Amniotic stem cell (primary cell): Measurements from ENCODE around the gene ELMO2.

Source experiments
- DNase-seq: peaks from one replicate; lab custom pipeline; 2025; lab: John Stamatoyannopoulos, UW

The ELMO2 gene

DNA sequence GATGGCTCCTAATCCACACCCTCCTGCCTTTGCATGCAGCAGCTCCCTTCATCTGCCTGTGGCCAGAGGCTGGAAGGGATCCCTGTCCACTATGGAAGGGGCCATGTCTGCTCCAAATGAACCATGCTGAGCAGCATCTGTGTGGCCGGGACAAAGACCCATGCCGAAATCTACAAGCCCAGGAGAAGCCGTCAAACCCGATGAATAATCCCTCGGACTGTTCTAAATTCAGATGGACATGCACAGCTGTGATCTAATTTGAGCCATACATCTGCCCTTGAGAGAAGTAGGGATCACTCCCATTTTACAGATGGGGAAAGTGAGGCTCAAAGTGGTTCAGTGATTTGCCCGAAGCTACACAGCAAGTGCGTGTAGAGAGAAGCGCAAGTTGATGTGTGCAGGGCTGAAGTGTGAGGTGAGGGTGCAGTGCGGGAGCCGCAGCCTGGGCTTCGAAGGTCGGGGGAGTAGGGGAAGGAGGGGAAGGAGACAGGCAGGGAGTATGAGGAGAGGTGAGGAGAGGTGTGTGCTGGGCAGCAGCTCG lies 75.5 kb downstream of the ELMO2 start:
- DNase-seq, result no peak

DNA sequence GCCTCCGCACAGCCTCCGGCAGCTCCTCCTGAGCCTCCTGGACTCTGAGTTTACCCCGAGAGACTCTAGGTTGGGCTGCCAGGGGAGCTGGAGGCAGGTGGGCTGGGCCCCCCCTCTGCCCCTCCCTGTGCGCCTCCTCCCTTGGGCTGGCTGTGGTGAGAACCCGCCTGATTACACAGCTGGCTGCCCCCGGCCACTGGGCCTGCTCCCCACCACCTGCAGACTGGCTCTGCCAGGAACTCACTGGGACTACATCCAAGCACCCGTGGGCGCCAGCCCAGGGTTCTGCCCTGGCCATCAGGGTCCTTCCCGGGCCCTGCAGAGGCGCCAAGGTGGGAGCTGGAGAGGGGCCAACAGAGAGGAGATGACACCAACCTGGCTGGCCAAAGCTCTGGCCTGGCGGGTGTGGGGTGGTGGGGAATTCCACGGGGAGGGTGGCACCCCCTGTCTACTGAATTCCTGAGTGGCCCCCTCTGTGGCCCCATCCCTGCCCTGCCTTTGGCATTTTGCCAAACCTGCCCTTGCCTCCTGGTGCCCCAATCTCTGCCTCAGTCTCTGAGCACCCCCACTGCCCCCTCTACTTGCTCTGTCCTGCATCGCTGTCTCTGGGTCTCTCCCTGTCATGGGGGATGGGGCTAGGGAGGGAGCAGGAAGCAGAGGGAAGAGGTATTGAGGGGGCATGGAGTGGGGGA lies 76.2 kb downstream of the ELMO2 start:
- DNase-seq, result no peak

DNA sequence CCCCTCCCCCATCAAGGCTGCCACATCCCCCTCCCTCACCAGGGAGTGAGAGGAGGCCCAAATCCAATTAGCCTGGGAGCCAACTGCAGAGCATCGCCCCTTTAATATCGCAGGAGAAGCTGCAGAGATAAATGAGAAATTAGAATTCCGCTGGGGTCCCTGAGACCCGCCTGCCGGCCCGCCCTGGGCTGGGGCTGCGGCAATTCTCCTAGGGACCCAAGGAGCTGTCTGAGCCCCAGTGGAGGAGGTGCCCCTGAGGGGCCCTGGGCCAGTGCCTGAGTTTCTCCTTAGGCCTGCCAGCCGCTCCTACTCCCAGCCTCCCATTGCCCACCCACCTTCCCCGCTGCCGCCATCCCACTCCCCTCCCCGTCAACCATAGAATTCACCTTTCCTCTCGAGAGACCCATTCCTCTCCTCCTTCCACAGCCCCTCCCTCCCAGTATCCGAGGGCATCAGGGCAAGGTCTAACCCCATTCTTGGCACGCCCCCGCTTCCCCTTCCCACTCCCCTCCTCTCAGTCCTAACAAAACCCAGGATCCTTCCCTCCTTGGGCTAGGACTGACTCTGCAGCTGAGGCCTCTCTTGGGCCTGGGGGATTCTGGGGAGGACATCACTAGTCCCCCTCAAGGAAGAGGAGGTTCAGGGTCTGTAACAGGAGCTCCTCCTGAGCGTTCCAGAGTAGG lies 78.1 kb downstream of the ELMO2 start:
- no peak for DNase-seq

DNA sequence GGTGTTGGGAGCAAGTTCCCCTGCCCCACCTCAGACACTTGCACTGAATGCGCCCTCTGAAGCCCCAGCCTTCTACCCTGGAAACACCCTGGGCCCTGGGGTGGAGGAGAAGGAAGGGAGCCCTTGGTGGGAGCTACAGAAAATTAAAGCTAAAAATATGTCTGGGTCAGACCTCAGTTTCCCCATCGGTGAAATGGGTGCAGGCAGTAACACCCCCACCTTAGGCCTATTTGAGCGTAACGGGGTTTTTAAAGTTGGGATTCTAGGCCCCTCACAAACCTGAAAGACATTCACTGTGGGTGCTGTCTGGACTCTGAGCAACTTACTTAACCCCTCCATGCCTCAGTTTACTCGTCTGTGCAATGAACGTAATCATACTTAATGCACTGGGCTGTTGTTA lies 78.9 kb downstream of the ELMO2 start:
- DNase-seq, result no peak

DNA sequence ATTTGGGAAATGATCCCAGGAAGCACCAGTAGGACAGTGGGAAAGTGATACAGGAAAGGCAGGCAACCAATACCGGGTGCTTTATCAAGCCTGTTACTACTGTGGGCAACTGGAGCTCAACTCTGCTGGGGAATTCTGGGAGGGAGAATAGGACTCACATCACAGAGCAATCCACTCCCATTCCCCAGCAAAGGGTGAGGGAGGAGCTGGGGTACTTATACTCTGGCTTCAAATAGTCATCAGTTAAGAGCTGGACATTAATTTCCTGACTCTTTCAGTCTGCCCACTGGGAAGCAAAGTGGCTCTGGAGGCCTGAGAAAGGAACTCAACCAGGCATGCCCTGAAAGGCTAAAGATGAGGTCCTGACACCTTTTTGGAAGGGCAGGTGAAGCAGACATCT lies 80.6 kb downstream of the ELMO2 start:
- DNase-seq, result no peak

DNA sequence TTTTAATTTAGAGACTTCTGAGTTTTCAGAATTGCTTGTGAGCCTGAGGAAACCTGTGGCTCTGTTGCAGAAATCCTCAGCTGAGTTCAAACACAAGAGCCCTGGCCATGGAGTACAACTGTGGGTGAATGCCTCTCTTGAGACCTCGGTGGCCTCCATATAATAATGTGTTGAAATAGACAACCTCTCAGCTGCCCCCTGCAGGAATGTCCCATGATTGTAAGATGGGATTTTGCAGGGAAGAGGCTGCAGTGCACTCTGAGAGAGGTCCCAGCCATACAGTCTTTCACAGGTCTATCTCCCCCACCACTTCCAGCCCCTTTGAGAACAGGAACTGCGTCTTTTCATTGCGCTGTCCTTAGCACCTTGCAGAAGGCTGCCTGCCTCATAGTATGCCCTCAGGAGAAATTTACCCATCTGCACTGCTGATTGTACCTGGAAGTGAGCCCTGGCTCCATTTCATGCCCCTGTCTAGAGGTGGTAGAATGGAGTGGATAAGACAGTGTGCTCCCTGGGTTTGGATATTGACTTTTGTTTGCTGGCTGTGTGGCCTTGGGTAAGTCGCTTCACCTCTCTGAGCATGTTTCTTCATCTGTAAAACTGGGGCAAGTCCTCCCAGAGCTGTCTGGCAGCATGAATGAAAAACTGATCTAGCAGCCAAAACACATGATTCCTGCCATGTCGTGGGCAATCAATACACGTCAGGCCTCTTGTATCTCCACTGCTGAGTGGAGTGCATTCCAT lies 81.3 kb downstream of the ELMO2 start:
- no peak for DNase-seq

DNA sequence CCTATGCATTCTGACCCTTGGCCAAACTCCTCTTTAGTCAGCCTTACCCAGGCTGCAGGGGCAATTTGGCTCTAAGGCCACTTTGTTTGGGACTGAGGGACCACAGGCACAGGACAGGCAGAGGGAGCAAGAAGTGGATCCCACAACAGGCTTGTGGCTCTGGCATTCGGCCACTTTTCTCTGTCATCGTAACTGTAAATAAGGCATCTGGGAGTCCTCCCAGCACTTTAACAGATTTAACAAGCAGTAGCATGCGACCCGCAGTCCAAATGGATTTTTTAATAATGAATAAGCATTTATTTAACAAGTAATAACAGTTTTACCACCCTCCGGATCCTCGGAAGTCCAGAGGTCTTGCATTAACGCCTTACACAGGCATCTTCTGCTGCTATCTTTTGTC lies 82.0 kb downstream of the ELMO2 start:
- no peak for DNase-seq

DNA sequence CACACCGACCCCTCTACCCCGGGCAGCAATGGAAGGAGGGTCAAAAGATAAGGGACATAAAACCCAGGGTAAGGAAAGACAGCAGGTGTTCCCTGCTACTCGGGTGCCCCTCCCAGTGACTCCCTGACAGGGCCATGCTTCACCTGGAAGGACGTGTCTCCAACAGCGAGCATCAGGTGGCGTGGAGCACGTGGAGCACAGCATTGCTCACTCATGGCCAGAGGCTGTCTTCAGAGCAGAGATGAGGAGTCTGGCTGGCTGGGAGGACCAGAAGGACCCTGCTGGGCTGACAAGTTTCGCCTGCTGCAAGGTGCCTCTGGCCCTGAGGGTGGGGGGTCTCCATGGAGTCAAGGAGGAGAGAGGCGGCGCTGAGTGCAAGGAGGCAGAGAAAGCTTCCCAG lies 82.9 kb downstream of the ELMO2 start:
- DNase-seq, result no peak

DNA sequence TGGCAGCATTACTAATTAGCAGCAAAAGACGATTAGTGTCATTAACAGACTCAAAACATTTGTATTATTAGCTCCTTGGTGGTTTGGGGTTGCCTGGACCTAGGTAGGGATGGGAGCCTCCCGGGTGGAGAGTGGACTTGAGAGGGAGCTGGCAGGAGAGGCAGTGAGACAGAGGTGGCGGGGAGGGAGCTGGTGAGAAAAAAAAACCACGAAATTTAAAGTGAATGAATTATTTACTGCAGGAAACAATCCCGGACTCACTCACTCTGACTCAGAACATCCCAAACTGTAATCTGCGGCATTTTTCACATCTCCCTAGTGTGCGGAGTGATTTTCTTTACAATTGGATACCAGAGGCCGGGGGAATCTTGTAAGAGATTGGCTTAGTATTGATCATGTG lies 83.8 kb downstream of the ELMO2 start:
- DNase-seq, result no peak

DNA sequence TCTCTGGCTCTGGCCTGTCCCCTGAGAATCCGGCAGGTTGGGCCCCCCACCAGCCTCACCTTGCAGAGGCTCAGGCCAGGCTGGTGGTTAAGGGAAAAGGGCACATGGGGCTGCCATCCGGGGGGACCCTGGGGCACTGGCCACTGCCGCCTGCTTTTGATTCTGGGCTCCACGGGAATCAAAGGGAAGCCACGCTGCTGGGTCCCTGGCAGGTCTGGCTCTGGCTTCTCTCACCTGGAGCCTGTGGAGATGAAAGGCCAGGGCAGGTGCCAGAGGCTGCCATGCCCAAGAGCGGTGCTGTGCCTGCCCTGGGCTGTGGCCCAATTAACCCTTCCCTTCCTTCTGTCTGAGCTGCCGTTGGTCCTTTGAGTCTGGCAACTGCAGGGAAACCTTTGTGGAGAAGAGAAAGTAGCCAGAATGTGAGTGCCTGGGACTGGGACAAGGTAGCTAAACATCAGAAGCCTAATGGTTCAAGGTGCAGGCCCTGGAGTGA lies 88.7 kb downstream of the ELMO2 start:
- DNase-seq, result no peak

DNA sequence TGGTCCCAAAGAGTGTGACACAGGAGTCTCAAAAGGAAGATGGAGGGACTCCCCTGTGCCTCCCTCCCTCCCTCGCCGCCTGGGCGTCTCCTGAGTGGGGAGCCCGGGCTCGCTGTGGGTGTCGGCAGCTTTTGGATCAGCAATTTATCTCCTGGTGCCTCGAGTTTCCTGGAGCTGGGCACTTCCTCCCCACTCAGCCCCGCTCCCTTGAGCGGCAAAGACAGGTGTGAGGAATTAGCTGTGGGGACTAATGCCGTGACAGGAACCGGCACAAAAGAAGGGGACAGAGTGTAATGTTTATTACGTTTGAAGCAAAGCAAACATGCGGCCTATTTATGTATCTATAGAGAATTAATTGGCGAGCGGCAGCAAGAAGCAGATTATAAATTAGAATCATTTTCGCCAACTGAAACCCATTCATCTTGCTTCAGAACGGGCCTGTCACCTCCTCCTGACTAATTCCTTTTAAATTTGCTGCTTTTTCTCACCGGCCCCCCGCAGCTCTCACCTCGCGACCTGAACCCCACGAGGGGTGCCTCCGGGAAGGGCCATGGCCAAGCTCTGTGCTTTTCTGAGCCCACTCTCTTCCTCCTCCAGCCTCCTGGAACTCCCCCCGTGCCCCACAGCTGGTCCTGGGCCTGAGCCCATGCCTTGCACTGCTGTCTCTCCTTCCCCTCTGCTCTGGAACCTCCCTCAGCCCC lies 89.3 kb downstream of the ELMO2 start:
- DNase-seq, result no peak
